Measurements from ENCODE around the gene COL12A1.

The COL12A1 gene

GRCh38 chr6:75230484-75231325 lies 24.9 kb upstream of the COL12A1 start:
- H3K4me3 ChIP-seq (ENCODE audit: low read length): no peak overlapping the region
- no peaks in the 10 kb centered on the region for H3K36me3 ChIP-seq (ENCODE audit: control insufficient read depth, insufficient read depth, low read length, severe bottlenecking)
- H3K9me3 ChIP-seq (ENCODE audit: control insufficient read depth, low read length): no peaks in the 10 kb centered on the region
- peaks cover 46% of the 10 kb centered on the region for H3K4me1 ChIP-seq (ENCODE audit: control insufficient read depth, insufficient read depth, low read length)
- peak; percentile 88 for DNase-seq (ENCODE audit: low read depth)
- H3K27me3 ChIP-seq (replicated peaks; ENCODE audit: control insufficient read depth, insufficient read depth, low read length): no peaks in the 10 kb centered on the region
- peak overlapping the region; percentile 39 for H3K9ac ChIP-seq (ENCODE audit: low read length)

GRCh38 chr6:75224303-75224926 lies 18.6 kb upstream of the COL12A1 start:
- Histone ChIP-seq H3K4me1 (ENCODE audit: control insufficient read depth, insufficient read depth, low read length) (peaks cover 56% of the 10 kb centered on the region), H3K36me3 (ENCODE audit: control insufficient read depth, insufficient read depth, low read length, severe bottlenecking) (no peaks in the 10 kb centered on the region), H3K27me3 (replicated peaks; ENCODE audit: control insufficient read depth, insufficient read depth, low read length) (no peaks in the 10 kb centered on the region), H3K9ac (ENCODE audit: low read length) (peak overlapping the region; percentile 5), H3K4me3 (ENCODE audit: low read length) (no peak overlapping the region), H3K9me3 (ENCODE audit: control insufficient read depth, low read length) (no peaks in the 10 kb centered on the region)
- DNase-seq (ENCODE audit: low read depth): no peak

GRCh38 chr6:75223428-75223827 lies 17.6 kb upstream of the COL12A1 start:
- H3K4me3 ChIP-seq (ENCODE audit: low read length): no peak overlapping the region
- no peak for DNase-seq (ENCODE audit: low read depth)
- H3K9me3 ChIP-seq (ENCODE audit: control insufficient read depth, low read length): no peaks in the 10 kb centered on the region
- H3K36me3 ChIP-seq (ENCODE audit: control insufficient read depth, insufficient read depth, low read length, severe bottlenecking): no peaks in the 10 kb centered on the region
- H3K9ac ChIP-seq (ENCODE audit: low read length): peak overlapping the region; percentile 69
- peaks cover 56% of the 10 kb centered on the region for H3K4me1 ChIP-seq (ENCODE audit: control insufficient read depth, insufficient read depth, low read length)
- no peaks in the 10 kb centered on the region for H3K27me3 ChIP-seq (replicated peaks; ENCODE audit: control insufficient read depth, insufficient read depth, low read length)

- no peaks in the 10 kb centered on the region for H3K36me3 ChIP-seq (ENCODE audit: control insufficient read depth, insufficient read depth, low read length, severe bottlenecking)
- H3K27me3 ChIP-seq (replicated peaks; ENCODE audit: control insufficient read depth, insufficient read depth, low read length): no peaks in the 10 kb centered on the region
- H3K4me3 ChIP-seq (ENCODE audit: low read length): peak overlapping the region; percentile 52
- H3K9ac ChIP-seq (ENCODE audit: low read length): peak overlapping the region; percentile 69
- peaks cover 66% of the 10 kb centered on the region for H3K4me1 ChIP-seq (ENCODE audit: control insufficient read depth, insufficient read depth, low read length)
- no peak for DNase-seq (ENCODE audit: low read depth)
- no peaks in the 10 kb centered on the region for H3K9me3 ChIP-seq (ENCODE audit: control insufficient read depth, low read length)
These were observed 16.4 kb upstream of the COL12A1 start for GRCh38 chr6:75222261-75222660.

DNA sequence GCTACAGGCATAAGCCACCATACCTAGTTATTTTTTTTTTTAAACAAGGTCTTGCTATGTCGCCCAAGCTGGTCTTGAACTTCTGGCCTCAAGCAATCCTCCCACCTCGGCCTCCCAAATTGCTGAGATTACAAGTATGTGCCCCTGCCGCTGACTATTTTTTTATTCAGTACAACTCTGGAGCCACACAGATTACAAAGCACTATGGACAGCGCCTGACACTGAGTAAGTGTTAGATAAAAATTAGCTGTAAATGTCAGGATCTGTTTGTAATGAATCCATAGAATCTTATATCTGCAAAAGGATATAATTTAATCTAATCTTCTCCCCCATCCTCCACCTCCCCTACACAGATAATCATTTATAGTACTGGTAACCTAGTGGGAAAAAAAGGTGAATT lies 15.3 kb upstream of the COL12A1 start:
- no peaks in the 10 kb centered on the region for H3K9me3 ChIP-seq (ENCODE audit: control insufficient read depth, low read length)
- H3K36me3 ChIP-seq (ENCODE audit: control insufficient read depth, insufficient read depth, low read length, severe bottlenecking): no peaks in the 10 kb centered on the region
- H3K27me3 ChIP-seq (replicated peaks; ENCODE audit: control insufficient read depth, insufficient read depth, low read length): no peaks in the 10 kb centered on the region
- H3K4me3 ChIP-seq (ENCODE audit: low read length): no peak overlapping the region
- peaks cover 67% of the 10 kb centered on the region for H3K4me1 ChIP-seq (ENCODE audit: control insufficient read depth, insufficient read depth, low read length)
- no peak overlapping the region for H3K9ac ChIP-seq (ENCODE audit: low read length)
- DNase-seq (ENCODE audit: low read depth): no peak

GRCh38 chr6:75220357-75220756 lies 14.5 kb upstream of the COL12A1 start:
- Histone ChIP-seq H3K4me1 (ENCODE audit: control insufficient read depth, insufficient read depth, low read length) (peaks cover 64% of the 10 kb centered on the region), H3K9ac (ENCODE audit: low read length) (no peak overlapping the region), H3K27me3 (replicated peaks; ENCODE audit: control insufficient read depth, insufficient read depth, low read length) (no peaks in the 10 kb centered on the region), H3K4me3 (ENCODE audit: low read length) (peak overlapping the region; percentile 9), H3K9me3 (ENCODE audit: control insufficient read depth, low read length) (no peaks in the 10 kb centered on the region), H3K36me3 (ENCODE audit: control insufficient read depth, insufficient read depth, low read length, severe bottlenecking) (no peaks in the 10 kb centered on the region)
- no peak for DNase-seq (ENCODE audit: low read depth)

DNA sequence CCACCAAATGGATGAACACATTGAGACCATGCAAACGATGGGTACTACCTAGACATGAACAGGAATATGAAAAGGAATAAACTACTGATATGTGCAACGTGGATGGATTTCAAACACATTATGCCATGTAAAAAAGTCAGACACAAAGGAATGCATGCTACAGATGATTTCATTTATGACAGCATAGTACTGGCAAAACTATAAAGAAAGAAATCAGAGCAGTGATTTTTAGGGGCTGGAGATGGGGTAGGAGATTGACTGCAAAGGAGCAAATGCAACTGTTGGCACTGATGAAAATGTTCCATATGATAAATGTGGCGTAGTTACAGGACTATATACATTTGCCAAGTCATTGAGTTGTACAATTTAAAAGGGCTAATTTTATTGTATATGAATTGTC lies 13.4 kb upstream of the COL12A1 start:
- H3K9me3 ChIP-seq (ENCODE audit: control insufficient read depth, low read length): no peaks in the 10 kb centered on the region
- H3K36me3 ChIP-seq (ENCODE audit: control insufficient read depth, insufficient read depth, low read length, severe bottlenecking): no peaks in the 10 kb centered on the region
- no peak overlapping the region for H3K9ac ChIP-seq (ENCODE audit: low read length)
- DNase-seq (ENCODE audit: low read depth): no peak
- peaks cover 58% of the 10 kb centered on the region for H3K4me1 ChIP-seq (ENCODE audit: control insufficient read depth, insufficient read depth, low read length)
- no peak overlapping the region for H3K4me3 ChIP-seq (ENCODE audit: low read length)
- H3K27me3 ChIP-seq (replicated peaks; ENCODE audit: control insufficient read depth, insufficient read depth, low read length): no peaks in the 10 kb centered on the region

GRCh38 chr6:75217193-75217592 lies 11.3 kb upstream of the COL12A1 start:
- Histone ChIP-seq H3K4me1 (ENCODE audit: control insufficient read depth, insufficient read depth, low read length) (peaks cover 50% of the 10 kb centered on the region), H3K4me3 (ENCODE audit: low read length) (peak overlapping the region; percentile 48), H3K9ac (ENCODE audit: low read length) (no peak overlapping the region), H3K9me3 (ENCODE audit: control insufficient read depth, low read length) (no peaks in the 10 kb centered on the region), H3K36me3 (ENCODE audit: control insufficient read depth, insufficient read depth, low read length, severe bottlenecking) (no peaks in the 10 kb centered on the region), H3K27me3 (replicated peaks; ENCODE audit: control insufficient read depth, insufficient read depth, low read length) (no peaks in the 10 kb centered on the region)
- peak; percentile 47 for DNase-seq (ENCODE audit: low read depth)

- peaks cover 49% of the 10 kb centered on the region for H3K4me1 ChIP-seq (ENCODE audit: control insufficient read depth, insufficient read depth, low read length)
- DNase-seq (ENCODE audit: low read depth): no peak
- H3K9me3 ChIP-seq (ENCODE audit: control insufficient read depth, low read length): no peaks in the 10 kb centered on the region
- H3K9ac ChIP-seq (ENCODE audit: low read length): no peak overlapping the region
- H3K36me3 ChIP-seq (ENCODE audit: control insufficient read depth, insufficient read depth, low read length, severe bottlenecking): no peaks in the 10 kb centered on the region
- no peaks in the 10 kb centered on the region for H3K27me3 ChIP-seq (replicated peaks; ENCODE audit: control insufficient read depth, insufficient read depth, low read length)
- no peak overlapping the region for H3K4me3 ChIP-seq (ENCODE audit: low read length)
These were observed 9.4 kb upstream of the COL12A1 start for GRCh38 chr6:75215291-75215690.

- no peaks in the 10 kb centered on the region for H3K9me3 ChIP-seq (ENCODE audit: control insufficient read depth, low read length)
- H3K36me3 ChIP-seq (ENCODE audit: control insufficient read depth, insufficient read depth, low read length, severe bottlenecking): no peaks in the 10 kb centered on the region
- H3K4me3 ChIP-seq (ENCODE audit: low read length): no peak overlapping the region
- H3K27me3 ChIP-seq (replicated peaks; ENCODE audit: control insufficient read depth, insufficient read depth, low read length): no peaks in the 10 kb centered on the region
- H3K4me1 ChIP-seq (ENCODE audit: control insufficient read depth, insufficient read depth, low read length): peaks cover 43% of the 10 kb centered on the region
- no peak overlapping the region for H3K9ac ChIP-seq (ENCODE audit: low read length)
- DNase-seq (ENCODE audit: low read depth): no peak
These were observed 7.9 kb upstream of the COL12A1 start for GRCh38 chr6:75213732-75214131.

- Histone ChIP-seq H3K4me1 (ENCODE audit: control insufficient read depth, insufficient read depth, low read length) (peaks cover 48% of the 10 kb centered on the region), H3K9ac (ENCODE audit: low read length) (no peak overlapping the region), H3K4me3 (ENCODE audit: low read length) (no peak overlapping the region), H3K9me3 (ENCODE audit: control insufficient read depth, low read length) (no peaks in the 10 kb centered on the region), H3K27me3 (replicated peaks; ENCODE audit: control insufficient read depth, insufficient read depth, low read length) (no peaks in the 10 kb centered on the region), H3K36me3 (ENCODE audit: control insufficient read depth, insufficient read depth, low read length, severe bottlenecking) (no peaks in the 10 kb centered on the region)
- DNase-seq (ENCODE audit: low read depth): peak; percentile 49
These were observed 7.3 kb upstream of the COL12A1 start for GRCh38 chr6:75213112-75213511.

Data from adipocyte (in vitro differentiated cells).